Measurements from ENCODE around the gene PON2.

DNA sequence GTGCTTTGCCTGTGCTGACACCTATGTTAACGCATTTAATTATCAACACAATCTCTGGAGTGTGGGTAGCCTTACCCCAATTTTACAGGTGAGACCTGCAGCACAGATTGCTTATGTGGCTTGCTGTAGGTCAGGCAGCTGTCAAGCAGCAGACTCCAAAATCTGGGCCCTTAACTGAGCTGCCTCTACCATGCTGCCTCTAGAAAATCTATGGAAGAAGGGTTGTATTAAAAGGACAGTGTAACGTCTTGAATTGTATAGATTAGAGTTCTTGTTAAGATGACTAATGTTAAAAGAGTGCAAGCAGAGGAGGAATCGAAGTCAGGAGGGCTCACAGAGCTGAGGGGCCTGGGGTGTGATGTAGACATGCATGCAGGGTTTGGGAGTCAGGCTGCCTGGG lies 37.4 kb downstream of the PON2 start:
- TF ChIP-seq POLR2AphosphoS5 (IDR thresholded peaks at IDR 0.05) (no peak), POLR2A (IDR thresholded peaks at IDR 0.05) (no peak), EP300 (IDR thresholded peaks at IDR 0.05) (no peak)
- TF ChIP-seq, protein P1, sequence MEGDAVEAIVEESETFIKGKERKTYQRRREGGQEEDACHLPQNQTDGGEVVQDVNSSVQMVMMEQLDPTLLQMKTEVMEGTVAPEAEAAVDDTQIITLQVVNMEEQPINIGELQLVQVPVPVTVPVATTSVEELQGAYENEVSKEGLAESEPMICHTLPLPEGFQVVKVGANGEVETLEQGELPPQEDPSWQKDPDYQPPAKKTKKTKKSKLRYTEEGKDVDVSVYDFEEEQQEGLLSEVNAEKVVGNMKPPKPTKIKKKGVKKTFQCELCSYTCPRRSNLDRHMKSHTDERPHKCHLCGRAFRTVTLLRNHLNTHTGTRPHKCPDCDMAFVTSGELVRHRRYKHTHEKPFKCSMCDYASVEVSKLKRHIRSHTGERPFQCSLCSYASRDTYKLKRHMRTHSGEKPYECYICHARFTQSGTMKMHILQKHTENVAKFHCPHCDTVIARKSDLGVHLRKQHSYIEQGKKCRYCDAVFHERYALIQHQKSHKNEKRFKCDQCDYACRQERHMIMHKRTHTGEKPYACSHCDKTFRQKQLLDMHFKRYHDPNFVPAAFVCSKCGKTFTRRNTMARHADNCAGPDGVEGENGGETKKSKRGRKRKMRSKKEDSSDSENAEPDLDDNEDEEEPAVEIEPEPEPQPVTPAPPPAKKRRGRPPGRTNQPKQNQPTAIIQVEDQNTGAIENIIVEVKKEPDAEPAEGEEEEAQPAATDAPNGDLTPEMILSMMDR (IDR thresholded peaks at IDR 0.05), result no peak

Data from upper lobe of left lung (tissue), 4 donors.